Natural killer cell (primary cell): Measurements from ENCODE around the gene ANKRD13C. TPM values are rescaled to one million over a fixed set of nuclear protein-coding genes. Genes with fewer than 3 reads are reported as not detected.

Experiments
- ATAC-seq, 3 donors: fragments of 150-1000 bp in 2 of 3; fragments of 200-7000 bp in 1 of 3; cut with Tn5 transposase; 1 replicate in 1 of 3; 2 replicates in 2 of 3; pipeline ENCODE4 v1.10.0; 2021; ENCODE audit warnings: mild to moderate bottlenecking in 2 of 3, moderate library complexity in 2 of 3
- DNase-seq, 2 donors: peaks; one replicate each; pipeline versions ENCODE4 v3.0.0 to v3.0.0-alpha.2; 2013 to 2021; ENCODE audit warnings: mixed read lengths in 1 of 2
- H3K27ac ChIP-seq: one replicate; pipeline ENCODE4 v1.5.1; 2013; ENCODE audit warnings: mild to moderate bottlenecking, low read length
- H3K27me3 ChIP-seq: one replicate; pipeline ENCODE4 v1.6.1; 2013; ENCODE audit warnings: low read length; ENCODE audit not compliant: control insufficient read depth, insufficient read depth
- H3K36me3 ChIP-seq: one replicate; pipeline ENCODE4 v1.6.1; 2013; ENCODE audit warnings: low read length; ENCODE audit not compliant: control insufficient read depth, insufficient read depth
- H3K4me1 ChIP-seq: one replicate; pipeline ENCODE4 v1.6.1; 2013; ENCODE audit warnings: low read length; ENCODE audit not compliant: control insufficient read depth, insufficient read depth
- H3K4me3 ChIP-seq: one replicate; pipeline ENCODE4 v1.5.1; 2013; ENCODE audit warnings: low read length
- H3K9me3 ChIP-seq: one replicate; pipeline ENCODE4 v1.6.1; 2013; ENCODE audit warnings: low read length; ENCODE audit not compliant: control insufficient read depth, insufficient read depth
- H3K27ac Mint-ChIP-seq, 2 donors: one replicate each; pipeline ENCODE4 v1.8.0; 2022; ENCODE audit warnings: mild to moderate bottlenecking in 2 of 2, mixed read lengths in 2 of 2, moderate library complexity in 1 of 2
- H3K27me3 Mint-ChIP-seq, 2 donors: one replicate each; pipeline ENCODE4 v1.8.0; 2022; ENCODE audit warnings: low read depth in 2 of 2, mixed read lengths in 2 of 2
- H3K36me3 Mint-ChIP-seq: one replicate; pipeline ENCODE4 v1.8.0; 2022; ENCODE audit warnings: mixed read lengths
- H3K4me1 Mint-ChIP-seq, 2 donors: one replicate each; pipeline ENCODE4 v1.8.0; 2022; ENCODE audit warnings: mixed read lengths in 2 of 2
- H3K4me3 Mint-ChIP-seq: one replicate; pipeline ENCODE4 v1.8.0; 2022; ENCODE audit warnings: mild to moderate bottlenecking, moderate library complexity, mixed read lengths
- H3K9me3 Mint-ChIP-seq, 2 donors: one replicate each; pipeline ENCODE4 v1.8.0; 2022; ENCODE audit warnings: mixed read lengths in 2 of 2
- WGBS: methylation state at CpG from one replicate; pipeline ENCODE4 v1.1.7; 2013; ENCODE audit warnings: missing lambda C conversion rate; ENCODE audit not compliant: insufficient coverage; 5-methylcytosine and 5-hydroxymethylcytosine counted together
- intact Hi-C: fragments of 100-400 bp; cut with micrococcal nuclease; formaldehyde crosslinking; loops from one replicate; pipeline ENCODE4 v1.14.2; 2022
- total RNA-seq, 4 donors: library from RNA; stranded (reverse); fragments of 120-200 nt in 1 of 4; gene quantifications; one replicate each; pipeline versions ENCODE4 v1.2.3 to v1.2.4, GENCODE V29; 2013 to 2022
- TF ChIP-seq, protein P1 (sequence below): fragments of 200-600 bp; IDR thresholded peaks from one replicate; pipeline ENCODE4 v1.8.0; 2022; ENCODE audit warnings: antibody characterized with exemption

ANKRD13C gene
- total RNA-seq, 3 donors from 2014 or later (not counting 1 experiment from before 2014, with no cell fraction given) = 32.2 to 33.7 (median 32.8) TPM

DNA sequence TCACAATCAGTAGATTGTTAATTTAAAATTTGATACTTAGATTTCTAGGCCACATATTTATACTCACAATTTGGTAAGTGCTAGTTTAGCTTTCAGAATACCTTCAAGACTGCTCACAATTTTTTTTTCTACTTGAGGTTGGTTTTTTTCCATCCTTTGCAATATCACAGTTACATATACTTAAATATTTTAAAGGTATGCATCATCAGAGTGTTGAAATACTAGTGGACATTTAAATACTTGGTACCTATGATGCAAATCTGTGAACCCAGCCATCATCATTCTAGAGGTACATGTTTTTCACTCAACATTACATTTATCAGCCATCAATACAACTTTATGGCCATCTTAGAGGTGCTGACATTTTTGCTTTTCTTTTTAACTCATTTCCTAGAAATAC lies 143.0 kb downstream of the ANKRD13C start:
- TF ChIP-seq, protein P1, sequence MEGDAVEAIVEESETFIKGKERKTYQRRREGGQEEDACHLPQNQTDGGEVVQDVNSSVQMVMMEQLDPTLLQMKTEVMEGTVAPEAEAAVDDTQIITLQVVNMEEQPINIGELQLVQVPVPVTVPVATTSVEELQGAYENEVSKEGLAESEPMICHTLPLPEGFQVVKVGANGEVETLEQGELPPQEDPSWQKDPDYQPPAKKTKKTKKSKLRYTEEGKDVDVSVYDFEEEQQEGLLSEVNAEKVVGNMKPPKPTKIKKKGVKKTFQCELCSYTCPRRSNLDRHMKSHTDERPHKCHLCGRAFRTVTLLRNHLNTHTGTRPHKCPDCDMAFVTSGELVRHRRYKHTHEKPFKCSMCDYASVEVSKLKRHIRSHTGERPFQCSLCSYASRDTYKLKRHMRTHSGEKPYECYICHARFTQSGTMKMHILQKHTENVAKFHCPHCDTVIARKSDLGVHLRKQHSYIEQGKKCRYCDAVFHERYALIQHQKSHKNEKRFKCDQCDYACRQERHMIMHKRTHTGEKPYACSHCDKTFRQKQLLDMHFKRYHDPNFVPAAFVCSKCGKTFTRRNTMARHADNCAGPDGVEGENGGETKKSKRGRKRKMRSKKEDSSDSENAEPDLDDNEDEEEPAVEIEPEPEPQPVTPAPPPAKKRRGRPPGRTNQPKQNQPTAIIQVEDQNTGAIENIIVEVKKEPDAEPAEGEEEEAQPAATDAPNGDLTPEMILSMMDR = no peak
- H3K4me3 Mint-ChIP-seq = no peak overlapping the region
- Histone ChIP-seq H3K4me3 (no peak overlapping the region), H3K36me3 (peaks cover 21% of the 10 kb centered on the region), H3K4me1 (peaks cover 13% of the 10 kb centered on the region), H3K9me3 (no peaks in the 10 kb centered on the region), H3K27ac (no peak overlapping the region), H3K27me3 (no peaks in the 10 kb centered on the region)
- H3K36me3 Mint-ChIP-seq = no peaks in the 10 kb centered on the region
- intact Hi-C loops = no loop called here
- no peaks in the 10 kb centered on the region for H3K27me3 Mint-ChIP-seq
- ATAC-seq (no peak), DNase-seq (no peak)
- H3K27ac Mint-ChIP-seq = peak overlapping the region in 1 of 2 donors; percentile 31
- no peaks in the 10 kb centered on the region for H3K9me3 Mint-ChIP-seq
- peaks cover 15 to 18% of the 10 kb centered on the region in 2 donors for H3K4me1 Mint-ChIP-seq

- Mint-ChIP-seq H3K27ac (no peak overlapping the region), H3K4me1 (peaks cover 19 to 25% of the 10 kb centered on the region in 2 donors), H3K27me3 (no peaks in the 10 kb centered on the region), H3K9me3 (no peaks in the 10 kb centered on the region), H3K36me3 (no peaks in the 10 kb centered on the region), H3K4me3 (no peak overlapping the region)
- no CpG with 5 or more reads among the region's 1 CpG for WGBS
- Histone ChIP-seq H3K4me3 (no peak overlapping the region), H3K36me3 (peaks cover 18% of the 10 kb centered on the region), H3K27me3 (no peaks in the 10 kb centered on the region), H3K4me1 (peaks cover 13% of the 10 kb centered on the region), H3K27ac (no peak overlapping the region), H3K9me3 (no peaks in the 10 kb centered on the region)
- TF ChIP-seq, protein P1 = no peak
- ATAC-seq (no peak), DNase-seq (no peak)
- intact Hi-C loops = no loop called here
Observed at GRCh38 chr1:70210820-70211219, 143.7 kb downstream of the ANKRD13C start.

Other genes starting within 250 kb of the ANKRD13C start
- 10 to 100 TPM; 15.5 to 18.4 (median 16.5) TPM for gene LRRC40, start 149.1 kb downstream of the ANKRD13C start, total RNA-seq
- gene SRSF11, start 133.3 kb downstream of the ANKRD13C start, total RNA-seq = 100 to 1,000 TPM; 347 to 374 (median 359) TPM
- 1 to 10 TPM; 3.0 to 7.6 (median 3.6) TPM for gene CTH, start 56.5 kb upstream of the ANKRD13C start, total RNA-seq